GM23248 (cell line): ENCODE measurements around the gene RNF215.

Experiments used
- EZH2 ChIP-seq: fragments of 200-600 bp; sonication (generic); IDR thresholded peaks from 2 replicates; pipeline ENCODE4 v1.6.1; 2018; ENCODE audit warnings: antibody characterized with exemption, mild to moderate bottlenecking; ENCODE audit not compliant: insufficient read depth, poor library complexity, severe bottlenecking
- EZH2phosphoT487 ChIP-seq: fragments of 200-600 bp; sonication (generic); IDR thresholded peaks from 2 replicates; pipeline ENCODE4 v1.6.1; 2018; ENCODE audit warnings: antibody characterized with exemption, moderate library complexity, mild to moderate bottlenecking, low read depth; ENCODE audit not compliant: insufficient read depth

- TF ChIP-seq EZH2 (no peak), EZH2phosphoT487 (no peak)
Observed at GRCh38 chr22:30371321-30371720, 15.9 kb downstream of the RNF215 start.
